C1 segment of cervical spinal cord (tissue), 14 donors: ENCODE results near the gene ITSN2.
"Not testable (repeated sequence)": the region's sequence is repeated elsewhere in the genome, so short reads cannot be mapped to it uniquely, and the experiment has no call there.

Source experiments
- DNase-seq, 14 donors: peaks; one replicate each; lab custom pipeline; 2025; lab: John Stamatoyannopoulos, UW

ITSN2 gene

GRCh38 chr2:24360050-24360962 is at the start of gene ITSN2:
ITSN2 (minus strand) TSS chr2:24360536; CDS start chr2:24328082, 32,454 bp downstream.
- DNase-seq = peak in 13 of 14 donors; percentile 24 to 81 (median 61)

GRCh38 chr2:24409171-24409570 is 48.8 kb upstream of the ITSN2 start:
- no peak for DNase-seq

GRCh38 chr2:24408704-24409103 is 48.4 kb upstream of the ITSN2 start:
- DNase-seq = not testable (repeated sequence)

GRCh38 chr2:24404491-24404921 is 44.2 kb upstream of the ITSN2 start:
- peak in 1 of 14 donors; percentile 29 for DNase-seq

GRCh38 chr2:24403832-24404212 is 43.5 kb upstream of the ITSN2 start:
- no peak for DNase-seq

- DNase-seq = no peak
Observed at GRCh38 chr2:24403168-24403831, 43.0 kb upstream of the ITSN2 start.

GRCh38 chr2:24402242-24403097 is 42.1 kb upstream of the ITSN2 start:
- DNase-seq = no peak

- DNase-seq = peak in 1 of 14 donors; percentile 13
Observed at GRCh38 chr2:24400207-24400907, 40.0 kb upstream of the ITSN2 start.

- no peak for DNase-seq
Observed at GRCh38 chr2:24399434-24400206, 39.3 kb upstream of the ITSN2 start.

GRCh38 chr2:24394998-24395397 is 34.7 kb upstream of the ITSN2 start:
- no peak for DNase-seq

- no peak for DNase-seq
Observed at GRCh38 chr2:24392542-24393059, 32.3 kb upstream of the ITSN2 start.

- no peak for DNase-seq
Observed at GRCh38 chr2:24385366-24385765, 25.0 kb upstream of the ITSN2 start.

- DNase-seq = peak in 6 of 14 donors; percentile 16 to 47 (median 29)
Observed at GRCh38 chr2:24382363-24383073, 22.2 kb upstream of the ITSN2 start.

GRCh38 chr2:24380820-24381219 is 20.5 kb upstream of the ITSN2 start:
- DNase-seq = no peak

GRCh38 chr2:24375349-24376087 is 15.2 kb upstream of the ITSN2 start:
- no peak for DNase-seq

GRCh38 chr2:24374301-24374700 is 14.0 kb upstream of the ITSN2 start:
- DNase-seq = no peak

GRCh38 chr2:24372033-24372432 is 11.7 kb upstream of the ITSN2 start:
- no peak for DNase-seq

GRCh38 chr2:24365826-24366225 is 5.5 kb upstream of the ITSN2 start:
- DNase-seq = no peak

GRCh38 chr2:24365051-24365450 is 4.7 kb upstream of the ITSN2 start:
- peak in 7 of 14 donors; percentile 5 to 49 (median 24) for DNase-seq
